ENCODE measurements around the gene OTUB1.
"Not testable (repeated sequence)": the region's sequence is repeated elsewhere in the genome, so short reads cannot be mapped to it uniquely, and the experiment has no call there.

OTUB1 gene

DNA sequence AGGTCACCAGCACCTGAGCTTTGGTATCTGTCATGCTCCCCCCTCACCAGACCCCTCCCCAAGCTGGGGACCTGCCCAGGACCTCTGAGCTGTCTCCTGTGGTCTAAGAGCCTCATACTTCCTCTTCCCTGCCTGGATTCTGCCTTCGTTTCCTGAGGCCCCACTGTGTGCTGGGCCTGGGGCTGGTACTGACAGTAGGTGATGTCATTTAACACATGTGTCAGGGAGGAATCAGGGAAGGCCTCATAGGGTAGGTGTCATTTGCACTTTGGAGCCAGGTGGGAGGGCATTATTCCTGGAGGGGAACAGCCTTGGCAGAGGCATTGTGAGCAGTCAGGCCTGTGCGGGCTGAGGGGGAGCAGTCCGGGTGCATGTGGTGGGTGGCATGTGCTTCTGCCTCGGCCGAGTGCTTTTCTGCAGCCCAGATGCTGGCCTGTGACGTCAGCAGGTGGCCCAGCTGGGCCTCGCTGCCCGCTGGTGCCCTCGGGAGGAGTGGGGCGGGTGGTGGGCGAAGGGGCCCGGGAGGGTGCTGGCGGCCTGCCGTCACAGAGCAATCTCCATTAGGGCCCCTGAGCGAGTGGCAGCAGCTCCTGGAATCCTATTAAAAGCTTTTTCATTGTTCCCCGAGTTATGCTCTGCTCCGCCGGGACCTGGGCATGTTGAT, 58.6 kb downstream of the OTUB1 start:
- no peak for DNase-seq (ENCODE audit: low spot score)

DNA sequence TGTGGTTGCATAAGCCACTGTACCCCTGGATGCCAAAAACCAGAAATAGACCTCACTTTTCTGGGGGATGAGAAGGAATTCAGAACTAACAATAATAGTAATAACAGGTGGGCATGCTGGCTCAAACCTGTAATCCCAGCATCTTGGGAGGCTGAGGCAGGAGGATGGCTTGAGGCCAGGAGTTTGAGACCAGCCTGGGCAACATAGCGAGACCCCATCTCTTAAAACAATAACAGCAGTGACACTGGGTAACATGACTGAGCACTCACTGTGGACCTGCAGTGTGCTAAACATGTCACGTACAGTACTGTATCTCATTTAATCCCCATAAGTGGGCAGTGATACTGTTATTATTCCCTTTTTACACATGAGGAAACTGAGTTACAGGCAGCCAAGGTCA, 59.5 kb downstream of the OTUB1 start:
- no peak for DNase-seq (ENCODE audit: low spot score)

DNA sequence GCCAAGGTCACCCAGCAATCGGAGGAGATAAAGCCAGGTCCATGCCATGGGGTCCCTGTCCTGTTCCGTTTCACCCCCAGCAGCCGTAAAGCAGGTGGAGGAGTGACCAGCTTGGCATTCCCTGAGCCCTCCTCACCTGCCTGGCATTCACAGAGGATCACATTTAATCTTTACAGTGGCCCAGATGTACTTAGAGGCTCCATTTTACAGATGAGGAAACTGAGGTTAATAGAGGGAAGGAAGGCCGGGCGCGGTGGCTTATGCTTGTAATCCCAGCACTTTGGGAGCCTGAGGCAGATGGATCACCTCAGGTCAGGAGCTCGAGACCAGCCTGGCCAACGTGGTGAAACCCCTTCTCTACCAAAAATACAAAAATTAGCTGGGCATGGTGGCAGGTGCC, 61.1 kb downstream of the OTUB1 start:
- not testable (repeated sequence) for DNase-seq (ENCODE audit: low spot score)
